ENCODE measurements around the gene ZYG11B. TPM values are rescaled to one million over a fixed set of nuclear protein-coding genes. Genes with fewer than 3 reads are reported as not detected.
"Not testable (repeated sequence)": the region's sequence is repeated elsewhere in the genome, so short reads cannot be mapped to it uniquely, and the experiment has no call there.

The ZYG11B gene
- total RNA-seq, 2 donors from 2014 or later = 33.1 to 35.1 TPM

DNA sequence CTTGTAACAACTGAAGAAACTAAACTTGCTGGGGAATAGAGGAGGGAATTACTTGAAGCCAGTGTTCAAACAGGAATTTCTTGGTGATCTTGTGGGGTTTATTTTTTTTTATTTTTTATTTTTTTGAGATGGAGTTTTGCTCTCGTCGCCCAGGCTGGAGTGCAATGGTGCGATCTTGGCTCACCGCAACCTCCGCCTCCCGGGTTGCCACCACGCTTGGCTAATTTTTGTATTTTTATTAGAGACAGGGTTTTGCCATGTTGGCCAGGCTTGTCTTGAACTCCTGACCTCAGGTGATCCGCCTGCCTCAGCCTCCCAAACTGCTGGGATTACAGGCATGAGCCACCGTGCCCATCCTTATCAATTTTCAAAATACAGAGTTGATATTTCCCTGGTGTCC, 23.2 kb downstream of the ZYG11B start:
- intact Hi-C loops (cut with DNase I); DNase-seq (ENCODE audit: low spot score): not testable (repeated sequence)

- intact Hi-C loops (cut with DNase I); DNase-seq (ENCODE audit: low spot score): not testable (repeated sequence)
Measured at GRCh38 chr1:52750139-52750538, 23.9 kb downstream of the ZYG11B start.

DNA sequence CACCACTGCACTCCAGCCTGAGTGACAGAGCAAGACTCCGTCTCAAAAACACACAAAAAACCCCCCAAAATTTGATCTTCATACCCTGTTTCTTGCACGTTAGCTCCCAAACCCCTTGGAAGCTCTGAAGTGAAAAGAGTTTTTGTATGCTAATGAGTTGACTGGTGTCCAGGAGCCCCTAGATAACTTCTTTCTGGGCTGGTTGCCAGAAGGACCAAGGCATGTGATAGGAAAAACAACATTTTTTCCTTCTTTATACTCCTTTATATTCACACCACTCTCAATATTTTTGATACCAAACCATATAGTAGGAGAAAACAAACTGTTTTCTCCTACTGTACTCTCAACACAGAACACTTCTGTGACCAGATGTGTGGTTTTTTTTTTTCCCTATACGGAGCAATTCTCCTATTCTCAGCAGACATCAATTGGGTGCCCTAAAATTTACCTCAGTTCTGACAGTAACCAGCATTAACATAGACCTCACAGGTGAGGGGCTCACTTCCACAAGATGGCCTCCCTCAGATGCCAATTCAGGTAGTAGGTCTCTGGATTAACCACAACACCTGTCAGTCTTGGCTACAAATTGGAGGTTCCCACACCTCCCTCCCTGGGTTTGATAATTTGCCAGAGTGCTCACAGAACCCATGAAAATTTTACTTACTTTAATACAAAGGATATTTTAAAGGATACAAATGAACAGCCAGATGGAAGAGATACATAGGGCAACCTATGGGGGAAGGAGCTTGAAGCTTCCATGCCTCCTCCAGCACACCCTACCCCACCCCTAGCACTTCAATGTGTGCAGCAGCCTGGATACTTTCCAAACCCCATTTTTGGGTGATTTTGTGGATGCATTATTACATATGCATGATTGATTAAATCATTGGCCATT, 25.6 kb downstream of the ZYG11B start:
- no peak for DNase-seq (ENCODE audit: low spot score)
- intact Hi-C loops (cut with DNase I) = no loop called here

DNA sequence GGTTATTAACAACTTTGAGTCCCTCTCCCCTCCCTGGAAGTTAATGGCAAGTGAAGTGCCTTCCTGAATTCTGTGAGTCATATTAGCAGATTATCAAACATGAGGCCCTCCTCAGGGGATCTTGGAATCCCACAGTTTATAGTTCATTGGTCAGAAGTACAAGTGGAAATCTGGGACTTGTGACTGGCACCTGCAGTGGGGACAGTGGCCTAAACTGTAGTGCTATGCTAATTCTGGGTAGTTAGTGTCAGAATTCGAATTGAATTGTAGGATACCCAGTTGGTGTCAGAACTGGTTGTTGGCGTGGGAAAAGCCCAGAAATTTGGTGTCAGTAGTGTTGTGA, 26.2 kb downstream of the ZYG11B start:
- intact Hi-C loops (cut with DNase I) = no loop called here

GRCh38 chr1:52753169-52753568, 26.9 kb downstream of the ZYG11B start:
- intact Hi-C loops (cut with DNase I) = no loop called here
- DNase-seq (ENCODE audit: low spot score) = no peak

More for the DNA sequence above, 26.2 kb downstream of the ZYG11B start:
- no peak for DNase-seq (ENCODE audit: low spot score)

GRCh38 chr1:52756020-52756419, 29.8 kb downstream of the ZYG11B start:
- intact Hi-C loops (cut with DNase I) = no loop called here
- DNase-seq (ENCODE audit: low spot score) = no peak

DNA sequence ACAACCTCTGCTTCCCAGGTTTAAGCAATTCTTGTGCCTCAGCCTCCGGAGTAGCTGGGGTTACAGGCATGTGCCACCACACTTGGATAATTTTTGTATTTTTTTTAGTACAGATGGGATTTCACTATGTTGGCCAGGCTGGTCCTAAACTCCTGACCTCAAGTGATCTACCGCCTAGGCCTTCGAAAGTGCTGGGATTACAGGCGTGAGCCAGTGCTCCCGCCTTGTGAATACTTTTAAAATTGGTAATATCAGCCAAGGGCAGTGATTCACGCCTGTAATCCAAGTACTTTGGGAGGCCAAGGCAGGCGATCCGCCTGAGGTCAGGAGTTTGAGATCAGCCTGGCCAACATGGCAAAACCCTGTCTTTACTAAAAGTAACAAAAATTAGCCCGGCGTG, 33.7 kb downstream of the ZYG11B start:
- no peak for DNase-seq (ENCODE audit: low spot score)
- intact Hi-C loops (cut with DNase I) = no loop called here

DNA sequence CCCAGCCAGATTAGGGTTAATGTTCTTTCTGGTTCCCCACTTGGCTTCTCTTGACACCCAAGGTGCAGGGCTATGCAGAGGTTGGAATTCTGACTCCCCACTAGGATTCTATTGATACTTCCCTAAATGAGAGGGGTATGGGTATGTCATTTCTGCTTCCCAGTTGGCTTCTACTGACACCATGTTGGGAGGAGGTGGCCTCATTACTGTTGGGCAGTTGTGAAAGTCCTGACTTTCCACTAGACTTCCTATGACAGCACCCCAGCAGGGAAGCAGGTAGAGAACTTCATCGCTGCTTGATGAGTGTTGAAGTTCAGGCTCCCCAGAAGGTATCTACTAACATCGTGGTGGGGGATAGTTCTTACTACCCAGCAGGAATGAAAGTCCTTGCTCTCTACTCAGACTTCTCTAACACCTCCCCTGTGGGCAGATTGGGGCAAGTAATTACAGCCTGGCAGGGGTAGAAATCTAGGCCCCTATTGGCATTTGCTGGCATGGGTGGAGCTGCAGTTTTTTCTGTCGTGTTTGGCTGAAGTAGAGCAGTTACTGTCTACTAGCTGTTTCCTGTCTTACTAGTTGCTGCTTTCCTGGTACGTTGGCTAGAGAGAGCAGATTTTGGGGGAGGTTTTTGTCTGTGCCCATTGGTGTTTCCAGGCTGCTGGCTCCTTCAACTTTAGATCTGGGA, 41.5 kb downstream of the ZYG11B start:
- DNase-seq (ENCODE audit: low spot score) = no peak
- intact Hi-C loops (cut with DNase I) = no loop called here

GRCh38 chr1:52769346-52770033, 43.2 kb downstream of the ZYG11B start:
- intact Hi-C loops (cut with DNase I) = no loop called here
- no peak for DNase-seq (ENCODE audit: low spot score)

- intact Hi-C loops (cut with DNase I) = no loop called here
- no peak for DNase-seq (ENCODE audit: low spot score)
Measured at GRCh38 chr1:52771384-52771783, 45.1 kb downstream of the ZYG11B start.

DNA sequence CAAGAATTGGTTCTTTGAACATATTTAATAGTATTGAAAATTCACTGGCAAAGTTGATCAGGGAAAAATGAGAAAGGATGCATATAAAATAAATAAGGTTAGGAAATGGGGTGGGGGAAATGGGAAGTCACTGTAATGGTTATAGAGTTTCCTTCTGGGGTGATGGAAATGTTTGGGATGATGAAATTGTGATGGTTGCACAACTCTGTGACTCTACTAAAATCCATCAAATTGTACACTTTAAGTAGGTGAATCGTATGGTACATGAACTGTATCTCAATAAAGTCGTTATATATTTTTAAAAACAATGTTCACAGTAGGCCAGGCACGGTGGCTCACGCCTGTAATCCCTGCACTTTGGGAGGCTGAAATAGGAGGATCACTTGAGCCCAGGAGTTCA, 59.9 kb downstream of the ZYG11B start:
- no peak for DNase-seq (ENCODE audit: low spot score)
- intact Hi-C loops (cut with DNase I) = no loop called here

- DNase-seq (ENCODE audit: low spot score); intact Hi-C loops (cut with DNase I): not testable (repeated sequence)
Measured at GRCh38 chr1:52790429-52790828, 64.2 kb downstream of the ZYG11B start.

DNA sequence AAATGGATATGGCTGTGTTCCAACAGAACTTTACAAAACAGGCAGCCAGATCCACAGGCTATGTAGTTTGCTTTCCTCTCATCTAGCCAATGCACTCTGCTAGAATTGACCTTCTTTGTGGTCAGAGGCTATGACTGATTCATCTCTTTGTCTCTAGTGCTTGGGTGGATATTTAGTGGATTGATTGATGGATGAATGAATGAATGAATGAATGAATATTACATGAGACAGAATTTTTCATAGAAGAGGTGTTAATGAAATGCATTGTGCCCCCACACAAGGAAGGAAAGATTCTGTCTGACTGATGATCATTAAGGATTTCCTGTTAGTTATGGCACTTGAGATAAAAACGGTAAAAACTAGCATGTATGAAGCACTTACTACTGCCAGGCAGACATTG, 65.8 kb downstream of the ZYG11B start:
- no peak for DNase-seq (ENCODE audit: low spot score)
- intact Hi-C loops (cut with DNase I) = no loop called here

GRCh38 chr1:52793717-52794116, 67.5 kb downstream of the ZYG11B start:
- DNase-seq (ENCODE audit: low spot score); intact Hi-C loops (cut with DNase I): not testable (repeated sequence)

DNA sequence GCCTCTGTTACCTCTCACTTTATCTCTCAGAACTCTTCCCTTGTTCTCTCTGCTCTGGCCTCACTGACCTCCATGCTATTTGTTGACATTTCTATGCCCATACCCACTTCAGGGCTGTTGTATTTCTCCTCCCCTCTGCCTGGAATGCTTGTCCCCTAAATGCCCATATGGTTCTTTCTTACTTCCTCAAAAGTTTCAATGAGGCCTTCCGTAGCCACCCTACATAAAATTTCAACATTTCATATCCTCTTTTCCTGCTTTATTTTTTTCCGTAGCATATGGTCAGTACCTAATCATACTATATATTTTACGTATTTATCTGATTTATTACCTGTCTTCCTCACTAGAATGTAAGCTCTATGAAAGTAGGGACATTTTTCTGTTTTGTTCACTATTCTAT, 69.2 kb downstream of the ZYG11B start:
- DNase-seq (ENCODE audit: low spot score) = no peak
- intact Hi-C loops (cut with DNase I) = no loop called here

- DNase-seq (ENCODE audit: low spot score) = no peak
- intact Hi-C loops (cut with DNase I) = no loop called here
Measured at GRCh38 chr1:52798331-52798730, 72.1 kb downstream of the ZYG11B start.

DNA sequence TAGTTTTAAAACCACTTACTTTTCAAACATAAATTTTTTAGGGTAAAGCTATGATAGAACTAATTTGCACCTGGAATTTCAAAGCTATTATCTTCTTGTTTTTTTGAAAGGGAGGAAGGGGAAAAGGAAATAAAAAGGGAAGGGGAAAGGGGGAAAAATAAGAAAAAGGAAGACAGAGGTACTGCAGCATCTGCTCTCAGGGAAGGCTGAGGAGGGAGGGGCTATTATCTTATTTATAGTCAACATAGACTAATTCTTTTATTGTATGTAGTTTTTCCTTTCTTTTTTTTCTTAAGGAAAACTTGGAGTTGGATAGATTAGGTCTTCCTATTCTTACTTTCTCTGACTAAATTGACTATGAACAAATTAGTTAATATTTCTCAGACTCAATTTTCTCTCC, 74.8 kb downstream of the ZYG11B start:
- intact Hi-C loops (cut with DNase I) = no loop called here
- DNase-seq (ENCODE audit: low spot score) = no peak

DNA sequence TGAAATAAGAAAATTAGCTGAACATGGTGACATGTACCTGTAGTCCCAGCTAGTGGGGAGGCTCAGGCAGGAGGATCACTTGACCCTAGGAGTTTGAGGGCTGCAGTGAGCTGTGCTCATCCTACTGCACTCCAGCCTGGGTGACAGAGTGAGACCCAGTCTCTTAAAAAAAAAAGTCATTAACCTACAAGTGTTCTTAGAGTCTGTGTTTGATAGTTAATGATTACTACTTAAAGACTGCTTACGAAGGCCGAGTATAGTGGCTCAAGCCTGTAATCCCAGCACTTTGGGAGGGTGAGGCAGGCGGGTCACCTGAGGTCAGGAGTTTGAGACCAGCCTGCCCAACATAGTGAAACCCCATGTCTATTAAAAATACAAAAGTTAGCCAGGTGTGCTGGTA, 77.8 kb downstream of the ZYG11B start:
- intact Hi-C loops (cut with DNase I); DNase-seq (ENCODE audit: low spot score): not testable (repeated sequence)

GRCh38 chr1:52814465-52814864, 88.2 kb downstream of the ZYG11B start:
- no peak for DNase-seq (ENCODE audit: low spot score)
- intact Hi-C loops (cut with DNase I) = no loop called here

DNA sequence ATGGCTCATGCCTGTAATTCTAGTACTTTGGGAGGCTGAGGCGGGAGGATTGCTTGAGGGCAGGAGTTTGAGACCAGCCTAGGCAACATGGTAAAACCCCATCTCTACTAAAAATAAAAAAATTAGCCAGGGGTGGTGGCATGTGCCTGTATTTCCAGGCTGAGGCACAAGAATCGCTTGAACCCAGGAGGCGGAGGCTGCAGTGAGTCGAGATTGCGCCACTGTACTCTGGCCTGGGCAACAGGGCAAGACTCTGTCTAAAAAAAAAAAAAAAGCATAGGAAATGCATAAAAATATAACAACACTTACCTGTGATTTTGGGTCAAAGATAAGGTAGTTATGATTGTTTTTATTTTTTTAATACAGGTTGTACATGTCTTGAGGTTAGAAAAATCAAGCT, 94.6 kb downstream of the ZYG11B start:
- intact Hi-C loops (cut with DNase I); DNase-seq (ENCODE audit: low spot score): not testable (repeated sequence)

Data from posterior vena cava (tissue), 2 donors.